Neural progenitor cell (in vitro differentiated cells): ENCODE data around the gene CYB5D1. TPM values are rescaled to one million over a fixed set of nuclear protein-coding genes. Genes with fewer than 3 reads are reported as not detected.

ENCODE experiments used
- DNase-seq: peaks from one replicate; pipeline ENCODE4 v3.0.0-alpha.2; 2016; ENCODE audit warnings: low spot score
- H2AFZ ChIP-seq: fragments of 200-600 bp; sonication (generic); replicated peaks from 2 replicates; pipeline ENCODE4 v1.6.1; 2016; ENCODE audit warnings: antibody characterized with exemption
- H3F3A ChIP-seq: fragments of 200-600 bp; sonication (generic); 2 replicates; pipeline ENCODE4 v1.6.1; 2016; ENCODE audit warnings: antibody characterized with exemption, low read depth
- H3K27ac ChIP-seq: fragments of 200-600 bp; sonication (generic); 2 replicates; pipeline ENCODE4 v1.5.1; 2016; ENCODE audit warnings: mild to moderate bottlenecking
- H3K27me3 ChIP-seq: fragments of 200-600 bp; sonication (generic); 2 replicates; pipeline ENCODE4 v1.6.1; 2016; ENCODE audit warnings: mild to moderate bottlenecking, moderate library complexity
- H3K36me3 ChIP-seq: fragments of 200-600 bp; sonication (generic); 2 replicates; pipeline ENCODE4 v1.5.1; 2016
- H3K4me1 ChIP-seq: fragments of 200-600 bp; sonication (generic); 2 replicates; pipeline ENCODE4 v1.6.1; 2016; ENCODE audit warnings: mixed run types
- H3K4me2 ChIP-seq: fragments of 200-600 bp; sonication (generic); 2 replicates; pipeline ENCODE4 v1.6.1; 2016
- H3K4me3 ChIP-seq: fragments of 200-600 bp; sonication (generic); 2 replicates; pipeline ENCODE4 v1.5.1; 2016
- H3K79me2 ChIP-seq: fragments of 200-600 bp; sonication (generic); 2 replicates; pipeline ENCODE4 v1.6.1; 2016; ENCODE audit warnings: low read depth
- H3K9ac ChIP-seq: fragments of 200-600 bp; sonication (generic); 2 replicates; pipeline ENCODE4 v1.6.1; 2016
- H3K9me3 ChIP-seq: fragments of 200-600 bp; sonication (generic); 2 replicates; pipeline ENCODE4 v1.5.1; 2016; ENCODE audit warnings: low read depth
- H4K20me1 ChIP-seq: fragments of 200-600 bp; sonication (generic); 2 replicates; pipeline ENCODE4 v1.6.1; 2016; ENCODE audit warnings: low read depth
- H3K27ac Mint-ChIP-seq: 3 replicates; pipeline ENCODE4 v1.8.0; 2021; ENCODE audit warnings: mixed read lengths
- H3K27me3 Mint-ChIP-seq: 2 replicates; pipeline ENCODE4 v1.8.0; 2022; ENCODE audit warnings: low read depth, mild to moderate bottlenecking, inconsistent platforms, moderate library complexity, mixed read lengths; ENCODE audit not compliant: insufficient read depth
- H3K36me3 Mint-ChIP-seq: 3 replicates; pipeline ENCODE4 v1.8.0; 2021; ENCODE audit warnings: mixed read lengths
- H3K4me1 Mint-ChIP-seq: 3 replicates; pipeline ENCODE4 v1.8.0; 2021; ENCODE audit warnings: mixed read lengths
- H3K4me3 Mint-ChIP-seq: 3 replicates; pipeline ENCODE4 v1.8.0; 2021; ENCODE audit warnings: mild to moderate bottlenecking, moderate library complexity, mixed read lengths
- H3K9me3 Mint-ChIP-seq: 3 replicates; pipeline ENCODE4 v1.8.0; 2020; ENCODE audit warnings: mixed read lengths
- EZH2 ChIP-seq: fragments of 200-600 bp; sonication (generic); IDR thresholded peaks from 2 replicates; pipeline ENCODE4 v1.6.1; 2017; ENCODE audit warnings: antibody characterized with exemption, mild to moderate bottlenecking, moderate library complexity
- EZH2phosphoT487 ChIP-seq: fragments of 200-600 bp; sonication (generic); IDR thresholded peaks from 2 replicates; pipeline ENCODE4 v1.6.1; 2017; ENCODE audit warnings: antibody characterized with exemption
- total RNA-seq: library from RNA; depleted of rRNA; stranded (reverse); fragments of >200 nt; gene quantifications from 2 replicates; pipeline ENCODE4 v1.2.3, GENCODE V29; 2015; ENCODE audit warnings: low replicate concordance
- TF ChIP-seq, protein P1 (sequence below): fragments of 200-600 bp; sonication (generic); IDR thresholded peaks from 2 replicates; pipeline ENCODE4 v1.5.1; 2017; ENCODE audit warnings: antibody characterized with exemption, mild to moderate bottlenecking

Gene CYB5D1
- total RNA-seq, 1 donor from 2014 or later = 12.9 TPM

DNA sequence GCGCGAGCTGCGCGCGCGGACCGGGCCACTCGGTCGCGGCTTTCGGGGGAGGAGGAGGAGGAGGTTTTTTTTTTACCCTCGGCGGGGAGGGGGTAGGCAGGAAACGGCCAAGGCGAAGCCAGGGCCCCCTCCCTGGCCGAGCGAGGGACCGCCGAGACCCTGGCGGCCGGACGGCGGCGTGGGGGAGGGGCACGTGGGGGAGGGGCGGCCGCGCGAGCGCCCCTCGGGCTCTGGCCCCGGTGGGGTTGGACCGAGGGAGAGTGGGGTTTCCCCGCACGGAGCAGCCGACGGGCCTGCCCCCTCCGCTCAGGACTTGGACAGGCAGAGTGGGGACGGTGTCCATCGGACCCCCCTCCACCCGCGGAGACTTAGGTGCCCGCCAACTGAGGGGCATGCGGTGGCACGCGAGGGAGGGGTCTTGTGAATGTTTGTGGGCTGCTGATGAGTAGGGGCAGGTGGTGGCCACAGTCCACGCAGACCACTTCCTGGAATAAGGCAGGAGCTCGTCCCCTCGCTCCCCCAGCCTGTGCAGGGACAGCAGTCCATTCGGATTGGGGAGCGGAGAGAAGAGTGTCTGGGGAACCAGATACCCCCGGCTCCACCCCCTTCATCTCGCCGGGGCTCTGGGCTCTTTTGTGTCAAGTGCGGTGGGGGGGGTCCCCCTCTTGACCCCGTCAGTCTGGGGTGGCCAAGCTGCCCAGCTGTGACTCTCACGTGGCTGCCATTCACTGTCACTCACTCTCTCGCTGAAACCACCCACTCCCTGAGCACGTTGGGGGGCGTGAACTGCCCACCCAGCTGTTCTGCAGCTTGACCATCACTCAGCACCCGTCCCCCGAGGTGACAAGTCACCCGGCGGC lies 27.8 kb downstream of the CYB5D1 start:
- Histone ChIP-seq H3K4me3 (peak overlapping the region; percentile 88), H4K20me1 (peaks cover 12% of the 10 kb centered on the region), H3K27ac (no peak overlapping the region), H3K4me1 (peaks cover 52% of the 10 kb centered on the region), H3K36me3 (no peaks in the 10 kb centered on the region), H3K27me3 (peaks cover 12% of the 10 kb centered on the region), H3K79me2 (no peaks in the 10 kb centered on the region), H3K9me3 (no peaks in the 10 kb centered on the region), H3F3A (peaks cover 61% of the 10 kb centered on the region), H3K9ac (no peak overlapping the region), H3K4me2 (peak overlapping the region; percentile 95), H2AFZ (peak overlapping the region; percentile 83)
- Mint-ChIP-seq H3K27ac (no peak overlapping the region), H3K4me3 (peak overlapping the region; percentile 63), H3K36me3 (peaks cover 4% of the 10 kb centered on the region), H3K27me3 (peaks cover 6% of the 10 kb centered on the region), H3K9me3 (no peaks in the 10 kb centered on the region), H3K4me1 (peaks cover 2% of the 10 kb centered on the region)
- DNase-seq = peak; percentile 84
- no peak for TF ChIP-seq EZH2
- TF ChIP-seq, protein P1, sequence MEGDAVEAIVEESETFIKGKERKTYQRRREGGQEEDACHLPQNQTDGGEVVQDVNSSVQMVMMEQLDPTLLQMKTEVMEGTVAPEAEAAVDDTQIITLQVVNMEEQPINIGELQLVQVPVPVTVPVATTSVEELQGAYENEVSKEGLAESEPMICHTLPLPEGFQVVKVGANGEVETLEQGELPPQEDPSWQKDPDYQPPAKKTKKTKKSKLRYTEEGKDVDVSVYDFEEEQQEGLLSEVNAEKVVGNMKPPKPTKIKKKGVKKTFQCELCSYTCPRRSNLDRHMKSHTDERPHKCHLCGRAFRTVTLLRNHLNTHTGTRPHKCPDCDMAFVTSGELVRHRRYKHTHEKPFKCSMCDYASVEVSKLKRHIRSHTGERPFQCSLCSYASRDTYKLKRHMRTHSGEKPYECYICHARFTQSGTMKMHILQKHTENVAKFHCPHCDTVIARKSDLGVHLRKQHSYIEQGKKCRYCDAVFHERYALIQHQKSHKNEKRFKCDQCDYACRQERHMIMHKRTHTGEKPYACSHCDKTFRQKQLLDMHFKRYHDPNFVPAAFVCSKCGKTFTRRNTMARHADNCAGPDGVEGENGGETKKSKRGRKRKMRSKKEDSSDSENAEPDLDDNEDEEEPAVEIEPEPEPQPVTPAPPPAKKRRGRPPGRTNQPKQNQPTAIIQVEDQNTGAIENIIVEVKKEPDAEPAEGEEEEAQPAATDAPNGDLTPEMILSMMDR = peak; percentile 5

DNA sequence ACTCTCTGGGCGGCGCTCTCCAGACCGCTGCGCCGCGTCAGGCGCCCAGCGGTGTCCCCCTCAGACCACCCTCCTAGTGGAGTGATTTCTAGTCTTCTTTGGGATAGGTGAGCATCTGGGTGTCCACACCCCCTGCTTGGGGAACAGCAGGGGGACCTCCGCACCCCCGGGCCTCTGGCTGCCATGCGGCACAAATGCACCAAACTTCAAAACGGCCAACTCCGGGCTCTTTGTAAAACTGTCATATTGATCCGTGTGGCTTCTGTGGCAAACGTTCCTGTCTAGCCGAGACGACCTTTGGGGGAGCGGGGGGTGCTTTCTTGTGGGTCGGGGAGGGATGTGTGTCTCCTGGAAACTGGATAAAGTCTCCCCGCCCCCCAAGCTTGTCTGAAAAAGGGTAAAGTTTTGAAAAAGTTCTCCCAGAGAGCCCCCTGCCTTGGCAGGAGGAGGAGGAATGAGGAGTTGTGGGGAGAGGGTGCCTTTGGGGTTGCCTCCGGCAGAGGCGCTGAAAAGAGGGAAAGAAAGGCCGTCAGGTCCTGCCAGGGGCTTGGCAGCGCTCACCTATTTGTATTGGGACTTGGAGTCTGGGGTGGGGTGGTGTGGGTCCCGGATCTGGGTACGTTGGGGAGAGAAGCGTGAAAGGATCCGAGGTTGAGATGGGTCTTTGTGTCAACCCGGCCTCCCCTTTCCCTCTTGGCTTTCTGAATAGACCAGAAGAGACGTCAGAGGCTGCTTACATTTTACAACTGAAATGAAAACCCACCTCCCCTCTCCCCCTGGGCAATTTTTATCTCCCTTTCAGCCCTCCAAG lies 28.6 kb downstream of the CYB5D1 start:
- no peak overlapping the region for H2AFZ ChIP-seq
- peak overlapping the region; percentile 88 for H3K4me3 ChIP-seq
- Mint-ChIP-seq H3K27ac (no peak overlapping the region), H3K36me3 (peaks cover 5% of the 10 kb centered on the region), H3K4me3 (no peak overlapping the region), H3K27me3 (peaks cover 6% of the 10 kb centered on the region), H3K4me1 (peaks cover 2% of the 10 kb centered on the region), H3K9me3 (no peaks in the 10 kb centered on the region)
- H3K27ac ChIP-seq = no peak overlapping the region
- no peaks in the 10 kb centered on the region for H3K9me3 ChIP-seq
- no peaks in the 10 kb centered on the region for H3K79me2 ChIP-seq
- TF ChIP-seq, protein P1 = peak; percentile 6
- TF ChIP-seq EZH2phosphoT487 = no peak
- peak; percentile 59 for DNase-seq
- H3K36me3 ChIP-seq = no peaks in the 10 kb centered on the region
- H3K27me3 ChIP-seq = peaks cover 12% of the 10 kb centered on the region
- peaks cover 52% of the 10 kb centered on the region for H3K4me1 ChIP-seq
- H3K4me2 ChIP-seq = peak overlapping the region; percentile 95
- no peak overlapping the region for H3K9ac ChIP-seq
- peaks cover 12% of the 10 kb centered on the region for H4K20me1 ChIP-seq
- H3F3A ChIP-seq = peaks cover 61% of the 10 kb centered on the region

DNA sequence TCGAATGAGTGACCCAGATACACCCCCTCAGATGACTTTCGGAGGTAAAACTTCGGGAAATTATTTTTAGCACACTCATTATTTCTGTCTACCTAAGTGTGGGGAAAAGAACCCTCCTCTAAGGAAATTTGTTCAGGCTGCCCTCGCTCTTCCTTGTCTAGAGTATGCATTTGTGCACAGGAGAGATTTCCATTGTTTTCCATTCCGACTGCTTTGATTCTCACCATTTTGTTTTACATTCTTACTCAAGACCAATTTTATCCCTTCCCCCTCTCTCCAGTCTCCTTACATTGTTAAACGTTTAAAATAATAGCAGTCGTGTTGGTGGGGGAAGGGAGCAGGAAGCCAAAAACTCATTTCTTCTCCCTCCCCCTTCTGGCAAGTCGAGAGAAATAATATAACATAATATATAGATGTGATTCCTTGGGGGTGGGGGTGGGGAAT lies 29.3 kb downstream of the CYB5D1 start:
- H3K4me3 ChIP-seq = peak overlapping the region; percentile 88
- H3F3A ChIP-seq = peaks cover 61% of the 10 kb centered on the region
- Mint-ChIP-seq H3K36me3 (peaks cover 9% of the 10 kb centered on the region), H3K27ac (no peak overlapping the region), H3K4me1 (peaks cover 2% of the 10 kb centered on the region), H3K27me3 (peaks cover 6% of the 10 kb centered on the region), H3K9me3 (no peaks in the 10 kb centered on the region), H3K4me3 (no peak overlapping the region)
- peak; percentile 8 for DNase-seq
- H4K20me1 ChIP-seq = peaks cover 12% of the 10 kb centered on the region
- H3K79me2 ChIP-seq = no peaks in the 10 kb centered on the region
- H3K27me3 ChIP-seq = peaks cover 12% of the 10 kb centered on the region
- H3K27ac ChIP-seq = no peak overlapping the region
- no peaks in the 10 kb centered on the region for H3K9me3 ChIP-seq
- no peak overlapping the region for H2AFZ ChIP-seq
- no peak overlapping the region for H3K9ac ChIP-seq
- H3K4me1 ChIP-seq = peaks cover 52% of the 10 kb centered on the region
- peak overlapping the region; percentile 95 for H3K4me2 ChIP-seq
- TF ChIP-seq, protein P1 = no peak
- TF ChIP-seq EZH2phosphoT487 = no peak
- TF ChIP-seq EZH2 = no peak
- H3K36me3 ChIP-seq = no peaks in the 10 kb centered on the region
